HTR-8/SVneo (cell line): Measurements from ENCODE around the gene SPSB3.

ENCODE experiments used
- DNase-seq: peaks from one replicate; pipeline ENCODE4 v3.0.0; 2011; ENCODE audit warnings: low spot score, mixed read lengths; ENCODE audit not compliant: insufficient read length
- FAIRE-seq: peaks from 2 replicates; lab custom pipeline; 2011; peaks lifted over from hg19 to GRCh38; lab: Jason Lieb, UNC

The SPSB3 gene

GRCh38 chr16:1766701-1767100 lies 15.7 kb downstream of the SPSB3 start:
- FAIRE-seq (no peak), DNase-seq (no peak)

GRCh38 chr16:1766231-1766630 lies 16.1 kb downstream of the SPSB3 start:
- no peak for FAIRE-seq
- DNase-seq = no peak

GRCh38 chr16:1765826-1766225 lies 16.5 kb downstream of the SPSB3 start:
- FAIRE-seq (no peak), DNase-seq (no peak)

GRCh38 chr16:1764971-1765370 lies 17.4 kb downstream of the SPSB3 start:
- no peak for DNase-seq
- FAIRE-seq = no peak

- DNase-seq (peak; percentile 45), FAIRE-seq (peak; percentile 40)
These were observed 18.6 kb downstream of the SPSB3 start for GRCh38 chr16:1763521-1764511.

- DNase-seq (no peak), FAIRE-seq (no peak)
These were observed 19.4 kb downstream of the SPSB3 start for GRCh38 chr16:1762879-1763520.

GRCh38 chr16:1762196-1762878 lies 20.0 kb downstream of the SPSB3 start:
- FAIRE-seq (peak; percentile 59), DNase-seq (no peak)

GRCh38 chr16:1761751-1762150 lies 20.6 kb downstream of the SPSB3 start:
- no peak for DNase-seq
- FAIRE-seq = no peak

- FAIRE-seq (no peak), DNase-seq (no peak)
These were observed 21.5 kb downstream of the SPSB3 start for GRCh38 chr16:1760911-1761310.

GRCh38 chr16:1759511-1759910 lies 22.9 kb downstream of the SPSB3 start:
- FAIRE-seq (no peak), DNase-seq (no peak)

- FAIRE-seq (no peak), DNase-seq (no peak)
These were observed 23.4 kb downstream of the SPSB3 start for GRCh38 chr16:1758923-1759322.

GRCh38 chr16:1757714-1758461 lies 24.5 kb downstream of the SPSB3 start:
- DNase-seq (no peak), FAIRE-seq (no peak)

GRCh38 chr16:1754204-1754603 lies 28.2 kb downstream of the SPSB3 start:
- FAIRE-seq = no peak
- DNase-seq = no peak

- FAIRE-seq (no peak), DNase-seq (no peak)
These were observed 29.5 kb downstream of the SPSB3 start for GRCh38 chr16:1752853-1753252.

GRCh38 chr16:1751946-1752345 lies 30.4 kb downstream of the SPSB3 start:
- no peak for FAIRE-seq
- no peak for DNase-seq

- FAIRE-seq = no peak
- DNase-seq = no peak
These were observed 32.9 kb downstream of the SPSB3 start for GRCh38 chr16:1749152-1750117.

- FAIRE-seq = no peak
- no peak for DNase-seq
These were observed 34.4 kb downstream of the SPSB3 start for GRCh38 chr16:1747934-1748333.

- DNase-seq (peak; percentile 47), FAIRE-seq (peak; percentile 70)
These were observed 35.6 kb downstream of the SPSB3 start for GRCh38 chr16:1746693-1747195.
